ENCODE measurements around the gene MAN2A1.

GRCh38 chr5:109721741-109722140 is 32.0 kb downstream of the MAN2A1 start:
- TF ChIP-seq CTCF (IDR thresholded peaks at IDR 0.05 in 8 of 11, conservative IDR thresholded peaks at IDR 0.05 in 3 of 11) (no peak), POLR2AphosphoS5 (IDR thresholded peaks at IDR 0.05) (no peak)

All from spleen (tissue), 7 donors.